Thyroid gland (tissue), 4 donors: ENCODE results near the gene TFAP2E. TPM values are rescaled to one million over a fixed set of nuclear protein-coding genes. Genes with fewer than 3 reads are reported as not detected.

Source experiments
- DNase-seq, 2 donors: peaks; one replicate each; pipeline ENCODE4 v3.0.0-alpha.2; 2019
- H3K27ac ChIP-seq, 3 donors: fragments of 200-600 bp; sonication (generic); 1 replicate in 2 of 3; 2 replicates in 1 of 3; pipeline ENCODE4 v1.5.1; 2016 to 2019; ENCODE audit warnings: mild to moderate bottlenecking in 1 of 3, moderate library complexity in 1 of 3
- H3K27me3 ChIP-seq: fragments of 200-600 bp; sonication (generic); one replicate; pipeline ENCODE4 v1.5.1; 2019
- H3K36me3 ChIP-seq, 2 donors: fragments of 200-600 bp; sonication (generic); one replicate each; pipeline ENCODE4 v1.5.1; 2016 to 2019
- H3K4me1 ChIP-seq, 2 donors: fragments of 200-600 bp; sonication (generic); one replicate each; pipeline ENCODE4 v1.5.1; 2017 to 2019
- H3K4me3 ChIP-seq, 3 donors: fragments of 200-600 bp; sonication (generic); replicated peaks in 1 of 3; 1 replicate in 2 of 3; 2 replicates in 1 of 3; pipeline ENCODE4 v1.5.1; 2016; ENCODE audit warnings: mild to moderate bottlenecking in 1 of 3
- H3K9me3 ChIP-seq: fragments of 200-600 bp; sonication (generic); one replicate; pipeline ENCODE4 v1.5.1; 2017
- CTCF ChIP-seq, 6 experiments: fragments of 200-600 bp in 3 of 6; fragments of 450-650 bp in 3 of 6; sonication (generic) in 3 of 6; IDR thresholded peaks; one replicate each; pipeline ENCODE4 v1.5.1; 2016 to 2019; ENCODE audit warnings: antibody characterized with exemption in 6 of 6, mild to moderate bottlenecking in 2 of 6, inconsistent platforms in 1 of 6, moderate library complexity in 1 of 6
- POLR2A ChIP-seq, 2 donors: fragments of 450-650 bp; IDR thresholded peaks; one replicate each; pipeline ENCODE4 v1.6.1; 2017; ENCODE audit warnings: antibody characterized with exemption in 2 of 2, mild to moderate bottlenecking in 2 of 2, moderate library complexity in 1 of 2
- WGBS, 2 donors: methylation state at CpG; one replicate each; pipeline ENCODE4 v1.1.5; 2017; 5-methylcytosine and 5-hydroxymethylcytosine counted together
- intact Hi-C: fragments of 100-400 bp; cut with DNase I; formaldehyde crosslinking; loops from one replicate; pipeline ENCODE4 v1.15.1; 2023
- total RNA-seq, 4 donors: library from RNA; depleted of rRNA; stranded (reverse); fragments of >200 nt; gene quantifications; one replicate each; pipeline ENCODE4 v1.2.3, GENCODE V29; 2016

Gene TFAP2E
- total RNA-seq, 4 donors from 2014 or later, result 0.81 TPM; not detected in 3

GRCh38 chr1:35559317-35559944 lies 13.7 kb upstream of the TFAP2E start:
- DNase-seq, result no peak
- no peak overlapping the region for H3K27ac ChIP-seq
- no peaks in the 10 kb centered on the region for H3K9me3 ChIP-seq
- peaks cover 13 to 28% of the 10 kb centered on the region in 2 donors for H3K4me1 ChIP-seq
- H3K36me3 ChIP-seq, result peaks cover 0 to 3% of the 10 kb centered on the region in 2 donors
- no peak overlapping the region for H3K4me3 ChIP-seq
- H3K27me3 ChIP-seq, result no peaks in the 10 kb centered on the region
- TF ChIP-seq POLR2A (IDR thresholded peaks at IDR 0.05), result no peak
- TF ChIP-seq CTCF (IDR thresholded peaks at IDR 0.05), result no peak
- intact Hi-C loops, result no loop called here
- WGBS, 2 donors, result 63 to 70% methylated on average over 7 of the region's 7 CpGs

GRCh38 chr1:35560256-35561225 lies 12.6 kb upstream of the TFAP2E start:
- 78 to 90% methylated on average over 25 to 31 of the region's 44 CpGs for WGBS, 2 donors
- TF ChIP-seq POLR2A (IDR thresholded peaks at IDR 0.05) (no peak), CTCF (IDR thresholded peaks at IDR 0.05) (no peak)
- no peaks in the 10 kb centered on the region for H3K27me3 ChIP-seq
- H3K4me3 ChIP-seq, result no peak overlapping the region
- H3K4me1 ChIP-seq, result peaks cover 9 to 17% of the 10 kb centered on the region in 2 donors
- no peak overlapping the region for H3K27ac ChIP-seq
- intact Hi-C loops, result loop anchor here (5.0 to 10.0 kb wide), 2 partner anchors 56 to 212 kb away; no protein-coding TSS in a partner anchor
- H3K9me3 ChIP-seq, result no peaks in the 10 kb centered on the region
- DNase-seq, result no peak
- H3K36me3 ChIP-seq, result peaks cover 0 to 3% of the 10 kb centered on the region in 2 donors

- no peaks in the 10 kb centered on the region for H3K9me3 ChIP-seq
- intact Hi-C loops, result loop anchor here (5.0 to 10.0 kb wide), 2 partner anchors 57 to 211 kb away; no protein-coding TSS in a partner anchor
- no peaks in the 10 kb centered on the region for H3K27me3 ChIP-seq
- H3K4me1 ChIP-seq, result peaks cover 5 to 8% of the 10 kb centered on the region in 2 donors
- H3K4me3 ChIP-seq, result no peak overlapping the region
- TF ChIP-seq CTCF (IDR thresholded peaks at IDR 0.05) (no peak), POLR2A (IDR thresholded peaks at IDR 0.05) (no peak)
- 85 to 92% methylated on average over 11 of the region's 11 CpGs for WGBS, 2 donors
- DNase-seq, result no peak
- H3K36me3 ChIP-seq, result peaks cover 0 to 3% of the 10 kb centered on the region in 2 donors
- H3K27ac ChIP-seq, result no peak overlapping the region
These were observed 11.7 kb upstream of the TFAP2E start for GRCh38 chr1:35561297-35561971.

GRCh38 chr1:35561972-35562680 lies 11.0 kb upstream of the TFAP2E start:
- no peak for DNase-seq
- WGBS, 2 donors, result 92 to 95% methylated on average over 10 to 13 of the region's 15 CpGs
- TF ChIP-seq CTCF (IDR thresholded peaks at IDR 0.05), result no peak
- TF ChIP-seq POLR2A (IDR thresholded peaks at IDR 0.05), result no peak
- Histone ChIP-seq H3K27ac (no peak overlapping the region), H3K27me3 (no peaks in the 10 kb centered on the region), H3K9me3 (no peaks in the 10 kb centered on the region), H3K4me1 (peaks cover 5 to 6% of the 10 kb centered on the region in 2 donors), H3K4me3 (no peak overlapping the region), H3K36me3 (peaks cover 0 to 3% of the 10 kb centered on the region in 2 donors)
- intact Hi-C loops, result loop anchor here (5.0 to 10.0 kb wide), 2 partner anchors 57 to 210 kb away; no protein-coding TSS in a partner anchor
